HT-29 (cell line): ENCODE measurements around the gene NTF4. TPM values are rescaled to one million over a fixed set of nuclear protein-coding genes. Genes with fewer than 3 reads are reported as not detected.

Source experiments
- DNase-seq: peaks from one replicate; pipeline ENCODE4 v3.0.0-alpha.2; 2015; ENCODE audit warnings: low spot score
- total RNA-seq: library from RNA; depleted of rRNA; stranded (reverse); fragments of >200 nt; shearing (Covaris generic); gene quantifications from 2 replicates; pipeline ENCODE4 v1.2.3, GENCODE V29; 2014; rRNA removed

Gene NTF4, protein sequence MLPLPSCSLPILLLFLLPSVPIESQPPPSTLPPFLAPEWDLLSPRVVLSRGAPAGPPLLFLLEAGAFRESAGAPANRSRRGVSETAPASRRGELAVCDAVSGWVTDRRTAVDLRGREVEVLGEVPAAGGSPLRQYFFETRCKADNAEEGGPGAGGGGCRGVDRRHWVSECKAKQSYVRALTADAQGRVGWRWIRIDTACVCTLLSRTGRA
- total RNA-seq, result 0.29 TPM in 1 of 2 replicates, not detected in the other

DNA sequence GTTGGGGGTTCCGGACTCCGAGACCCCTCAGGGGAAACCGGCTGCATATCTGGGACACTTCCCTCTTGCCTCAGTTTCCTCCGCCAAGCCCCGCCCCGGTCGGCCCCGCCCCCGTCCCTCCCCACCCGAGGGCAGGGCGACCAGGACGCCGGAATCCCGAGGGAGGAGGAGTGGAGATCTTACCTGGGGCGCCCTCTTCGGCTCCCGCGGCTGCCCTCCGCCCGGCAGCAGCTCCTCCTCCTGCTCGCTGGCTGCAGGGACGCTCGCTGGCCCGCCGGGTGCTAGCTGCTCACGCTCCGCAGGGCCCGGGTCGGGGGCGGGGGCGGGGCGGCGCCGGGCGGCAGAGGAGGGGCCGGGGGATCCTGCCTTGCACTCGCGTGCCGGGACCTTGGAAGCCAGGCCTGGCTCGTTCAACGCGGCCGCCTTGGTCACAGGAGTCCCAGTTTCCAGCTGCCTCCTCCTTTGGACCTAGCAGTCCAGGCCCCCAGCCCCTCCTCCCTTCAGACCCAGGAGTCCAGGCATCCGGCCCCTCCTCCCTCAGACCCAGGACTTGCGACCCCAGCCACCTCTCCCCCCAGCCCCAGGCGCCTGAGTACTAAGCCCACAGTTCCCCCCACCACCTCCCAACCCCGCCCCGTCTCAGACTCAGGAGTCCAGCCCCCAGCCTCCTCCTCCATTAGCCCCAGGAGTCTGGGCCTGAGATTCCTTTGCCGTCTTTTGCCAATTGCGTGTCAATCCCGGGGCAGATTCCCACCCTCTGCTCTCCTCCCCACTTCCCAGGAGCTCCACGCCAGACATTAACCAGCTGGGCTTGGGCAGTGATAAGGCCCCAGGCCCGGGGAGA, at the start of gene NTF4:
Gene NTF4, minus strand, starts transcription at position 51 of the 844 bp plus-strand sequence. CDS start 2,821 bp downstream, outside the sequence.
- peak; percentile 32 for DNase-seq

DNA sequence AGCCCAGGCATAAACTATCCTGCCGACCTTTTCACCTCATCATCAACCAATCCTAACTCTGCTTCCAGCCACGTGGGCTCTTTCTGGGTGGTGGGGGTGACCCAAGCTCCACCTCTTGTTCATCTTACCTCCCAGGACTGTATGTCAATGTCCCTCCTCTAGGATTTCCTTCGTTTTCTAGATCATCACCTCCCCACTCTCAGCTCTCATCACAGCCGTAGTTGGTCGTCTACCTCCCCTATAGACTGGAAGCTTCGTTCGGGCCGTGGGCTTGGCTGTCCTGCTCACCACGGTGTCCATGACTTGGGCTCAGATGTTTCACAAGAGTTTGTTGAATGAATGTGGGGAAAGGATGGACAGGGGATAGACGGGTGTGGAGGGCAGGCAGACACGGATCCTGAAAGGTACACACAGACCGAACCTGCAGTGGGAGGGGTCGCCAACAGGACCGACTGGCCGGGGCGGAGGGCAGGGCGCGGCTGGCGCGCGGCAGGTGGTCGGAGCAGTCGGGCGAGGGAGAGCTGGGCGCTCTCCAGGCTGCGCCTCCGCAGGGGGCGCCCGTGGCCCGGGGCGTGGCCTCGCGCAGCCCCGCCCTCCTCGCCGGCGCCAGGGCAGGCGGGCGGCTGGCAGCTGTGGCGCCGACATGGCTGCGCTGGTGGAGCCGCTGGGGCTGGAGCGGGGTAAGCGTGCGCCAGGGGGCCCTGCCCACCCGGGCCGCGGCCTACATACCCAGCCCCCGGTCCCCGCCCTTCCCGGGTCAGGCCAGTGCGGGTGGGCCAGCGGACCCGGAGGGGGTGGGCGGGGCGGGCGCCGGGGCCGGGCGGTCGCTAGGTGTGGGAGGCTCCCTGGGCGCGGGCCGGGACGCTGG, 49.4 kb upstream of the NTF4 start, which contains the start of gene LIN7B:
Gene LIN7B, plus strand, starts transcription at position 609 of the 868 bp plus-strand sequence. Its CDS starts 35 bp downstream, at position 644.
- DNase-seq, result peak; percentile 89

DNA sequence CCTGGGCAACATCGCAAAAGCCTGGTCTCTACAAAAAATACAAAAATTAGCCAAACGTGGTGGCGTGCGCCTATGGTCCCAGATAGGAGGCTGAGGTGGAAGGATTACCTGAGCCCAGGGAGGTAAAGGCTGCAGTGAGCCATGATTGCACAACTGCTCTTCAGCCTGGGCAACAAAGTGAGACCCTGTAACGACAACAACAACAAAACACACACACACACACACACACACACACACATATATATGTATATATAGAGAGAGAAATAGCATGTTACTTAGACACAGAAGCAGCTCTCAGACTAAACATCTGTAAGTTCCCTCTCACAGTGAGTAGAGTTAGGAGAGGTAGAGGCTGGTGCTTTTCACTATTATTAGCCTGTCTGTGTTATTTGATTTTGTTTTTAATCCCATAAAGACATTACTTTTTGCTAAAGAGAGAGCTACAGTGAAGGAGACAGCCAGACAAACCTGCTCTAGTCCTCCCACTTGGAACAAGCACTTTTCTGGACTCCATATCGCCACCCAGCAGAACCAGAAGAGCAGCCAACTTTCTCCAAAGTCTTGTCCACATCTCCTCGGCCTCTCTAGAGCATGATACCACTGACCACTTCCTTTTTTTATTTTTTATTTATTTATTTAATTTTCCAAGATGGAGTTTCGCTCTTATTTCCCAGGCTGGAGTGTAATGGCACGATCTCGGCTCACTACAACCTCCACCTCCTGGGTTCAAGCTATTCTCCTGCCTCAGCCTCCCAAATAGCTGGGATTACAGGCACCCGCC, 46.8 kb upstream of the NTF4 start:
- DNase-seq, result no peak

DNA sequence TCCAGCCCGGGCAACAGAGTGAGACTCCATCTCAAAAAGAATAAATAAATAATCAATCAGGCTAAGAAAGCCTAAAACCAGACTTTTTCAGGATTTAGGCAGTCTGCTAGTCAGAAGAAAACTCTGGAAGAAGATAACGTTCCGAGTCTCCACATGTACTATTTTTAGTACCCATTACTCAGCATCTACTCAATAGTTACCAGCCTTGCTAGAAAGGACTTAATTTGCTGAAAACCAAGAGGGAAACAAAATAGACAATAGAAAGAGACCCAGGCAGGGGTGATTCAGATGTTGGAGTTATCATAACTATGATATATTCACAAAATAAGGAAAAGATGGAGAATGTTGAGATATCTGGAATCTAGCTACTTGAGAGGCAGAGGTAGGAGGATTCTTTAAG, 45.9 kb upstream of the NTF4 start:
- DNase-seq, result no peak

DNA sequence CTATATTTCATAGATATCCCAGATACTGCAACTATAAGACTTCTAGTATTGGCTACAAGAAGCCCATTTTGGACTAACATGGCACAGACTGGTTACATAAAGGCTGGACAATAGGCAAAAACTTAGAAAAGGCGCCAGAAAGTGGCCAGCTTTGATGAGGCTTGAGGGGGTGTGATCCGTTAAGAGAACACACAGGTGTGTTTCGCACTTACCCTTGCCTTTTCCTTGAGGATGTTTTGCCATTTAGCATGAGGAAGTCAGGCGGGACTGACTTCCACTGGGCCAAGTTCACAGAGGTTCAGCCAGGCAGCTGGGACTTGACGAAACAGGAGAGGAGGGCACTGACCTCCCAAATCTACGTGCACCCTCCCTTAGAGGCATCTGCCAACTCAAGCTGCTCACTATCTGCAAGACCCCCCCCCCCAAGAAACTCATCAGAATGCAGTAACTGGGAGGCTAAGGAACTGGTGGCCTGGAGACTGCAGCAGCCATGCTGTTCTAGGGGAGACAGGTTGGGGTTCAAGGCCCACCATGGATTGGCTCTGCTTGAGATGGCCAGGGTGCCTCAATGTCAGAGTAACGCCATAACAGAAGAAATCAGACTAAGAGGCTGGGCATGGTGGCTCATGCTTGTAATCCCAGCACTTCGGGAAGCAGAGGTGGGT, 45.1 kb upstream of the NTF4 start:
- DNase-seq, result no peak

DNA sequence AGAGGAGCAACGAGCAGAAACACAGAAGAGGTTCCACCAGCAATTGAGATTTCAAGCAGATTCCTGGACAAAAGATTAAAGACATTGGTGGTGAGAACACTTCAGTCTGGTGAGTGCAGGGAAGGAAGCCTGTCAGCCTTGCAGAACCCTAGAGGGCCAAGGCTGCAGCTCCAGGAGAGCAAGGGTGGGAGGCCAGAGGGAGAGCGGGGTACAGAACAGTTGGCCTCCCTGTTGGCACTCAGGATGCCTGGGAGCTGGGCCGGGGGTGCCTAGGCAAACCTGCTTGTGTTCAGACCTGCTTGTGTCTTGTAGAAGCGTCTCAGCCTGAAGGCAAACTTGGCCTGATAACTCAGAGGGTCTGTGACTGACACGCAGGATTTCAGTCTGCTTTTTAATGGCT, 44.4 kb upstream of the NTF4 start:
- DNase-seq, result no peak

DNA sequence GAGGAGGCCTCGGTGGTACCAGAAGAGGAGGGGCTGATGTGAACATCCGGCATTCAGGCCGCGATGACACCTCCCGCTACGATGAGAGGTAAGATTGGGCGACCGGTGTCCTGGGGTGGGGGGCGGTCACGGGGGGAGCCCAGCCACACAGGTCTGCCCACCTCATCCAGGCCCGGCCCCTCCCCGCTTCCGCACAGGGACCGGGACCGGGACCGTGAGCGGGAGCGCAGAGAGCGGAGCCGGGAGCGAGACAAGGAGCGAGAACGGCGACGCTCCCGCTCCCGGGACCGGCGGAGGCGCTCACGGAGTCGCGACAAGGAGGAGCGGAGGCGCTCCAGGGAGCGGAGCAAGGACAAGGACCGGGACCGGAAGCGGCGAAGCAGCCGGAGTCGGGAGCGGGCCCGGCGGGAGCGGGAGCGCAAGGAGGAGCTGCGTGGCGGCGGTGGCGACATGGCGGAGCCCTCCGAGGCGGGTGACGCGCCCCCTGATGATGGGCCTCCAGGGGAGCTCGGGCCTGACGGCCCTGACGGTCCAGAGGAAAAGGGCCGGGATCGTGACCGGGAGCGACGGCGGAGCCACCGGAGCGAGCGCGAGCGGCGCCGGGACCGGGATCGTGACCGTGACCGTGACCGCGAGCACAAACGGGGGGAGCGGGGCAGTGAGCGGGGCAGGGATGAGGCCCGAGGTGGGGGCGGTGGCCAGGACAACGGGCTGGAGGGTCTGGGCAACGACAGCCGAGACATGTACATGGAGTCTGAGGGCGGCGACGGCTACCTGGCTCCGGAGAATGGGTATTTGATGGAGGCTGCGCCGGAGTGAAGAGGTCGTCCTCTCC, 43.2 kb upstream of the NTF4 start:
- DNase-seq, result no peak

DNA sequence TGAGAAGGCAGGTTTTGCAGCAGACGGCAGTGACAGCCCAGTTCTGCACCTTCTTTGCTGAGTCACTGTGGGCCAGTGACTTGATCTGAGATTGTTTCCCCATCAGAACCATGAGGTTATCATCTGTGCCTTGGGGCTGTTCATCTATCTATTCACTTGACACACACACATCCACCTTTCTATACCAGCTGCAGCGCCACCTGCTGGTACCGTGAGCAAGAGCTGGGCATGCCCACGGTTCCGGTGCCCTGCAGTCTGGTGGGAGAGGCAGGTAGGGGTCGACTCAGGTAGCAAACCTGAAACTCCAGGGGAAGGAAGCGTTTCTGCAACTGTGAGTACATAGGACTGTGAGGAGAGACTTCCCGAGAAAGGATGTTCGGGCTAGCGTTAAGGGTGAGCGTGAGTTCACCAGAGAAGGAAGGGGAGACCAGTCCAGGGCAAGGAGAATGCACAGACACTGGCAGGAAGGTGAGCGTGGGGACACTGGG, 42.1 kb upstream of the NTF4 start:
- DNase-seq, result peak; percentile 83

DNA sequence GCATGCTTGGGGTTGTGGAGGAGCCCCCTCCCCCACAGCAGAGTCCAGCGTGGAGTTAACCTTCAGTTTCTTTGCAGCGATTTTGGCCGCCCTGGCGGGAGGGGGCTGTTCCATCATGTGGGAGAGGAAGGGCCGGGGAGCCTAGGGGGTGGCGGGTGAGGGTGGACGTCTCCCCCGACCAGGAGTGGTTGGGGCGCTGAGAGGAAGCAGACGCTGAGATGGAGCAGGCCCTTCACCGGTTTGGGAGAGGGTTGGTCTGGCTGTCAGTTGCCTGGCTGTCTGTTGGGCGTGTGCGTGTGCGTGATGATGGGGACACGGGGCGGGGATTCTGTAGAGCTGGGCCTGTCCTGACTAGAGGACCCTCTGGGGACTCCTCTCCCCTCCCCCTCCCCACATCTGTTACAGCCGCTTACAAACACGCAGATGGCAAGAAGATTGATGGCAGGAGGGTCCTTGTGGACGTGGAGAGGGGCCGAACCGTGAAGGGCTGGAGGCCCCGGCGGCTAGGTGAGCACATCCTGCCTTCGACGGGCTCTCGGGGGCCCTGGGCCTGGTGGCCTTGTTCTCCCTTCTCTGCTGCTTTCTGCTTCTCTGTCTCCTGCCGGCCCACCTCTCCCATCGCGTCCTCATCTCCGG, 39.7 kb upstream of the NTF4 start:
- DNase-seq, result no peak

DNA sequence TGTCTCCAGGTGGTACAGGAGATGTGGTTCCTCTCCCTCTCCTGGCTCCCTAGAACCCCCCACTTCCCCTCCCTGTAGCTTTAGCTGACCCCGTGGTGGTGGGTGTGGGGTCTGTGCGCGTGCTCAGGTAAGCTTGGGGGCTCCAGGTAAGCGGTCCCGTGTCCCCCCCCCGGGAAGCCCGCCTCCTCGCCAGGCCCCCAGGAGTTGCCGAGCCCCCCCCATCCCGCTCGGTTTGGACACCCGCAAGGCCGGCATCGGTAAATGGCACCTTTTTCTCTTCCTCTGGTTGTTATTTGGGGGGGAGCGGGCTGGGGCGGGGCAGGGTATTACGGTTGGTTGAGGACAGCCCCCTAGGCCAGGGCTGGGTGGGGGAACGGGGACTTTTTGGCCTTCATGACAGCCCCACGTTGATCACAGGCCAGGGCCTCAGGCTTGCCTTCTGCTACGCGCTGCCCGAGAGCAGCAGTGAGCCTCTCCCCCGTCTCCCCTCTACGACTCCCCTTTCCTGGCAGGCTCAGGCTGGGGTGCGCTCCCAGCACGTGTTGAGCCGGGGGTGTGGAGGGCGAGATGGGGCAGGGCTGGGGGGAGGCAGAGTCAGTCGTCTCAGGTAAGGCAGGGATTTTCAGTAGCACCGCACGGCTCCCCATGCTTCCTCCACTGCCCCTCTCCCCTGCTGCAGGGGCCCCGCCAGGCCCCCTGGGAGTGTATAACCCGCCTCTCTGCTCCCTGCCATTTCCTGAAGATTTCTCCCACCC, 38.9 kb upstream of the NTF4 start:
- no peak for DNase-seq

DNA sequence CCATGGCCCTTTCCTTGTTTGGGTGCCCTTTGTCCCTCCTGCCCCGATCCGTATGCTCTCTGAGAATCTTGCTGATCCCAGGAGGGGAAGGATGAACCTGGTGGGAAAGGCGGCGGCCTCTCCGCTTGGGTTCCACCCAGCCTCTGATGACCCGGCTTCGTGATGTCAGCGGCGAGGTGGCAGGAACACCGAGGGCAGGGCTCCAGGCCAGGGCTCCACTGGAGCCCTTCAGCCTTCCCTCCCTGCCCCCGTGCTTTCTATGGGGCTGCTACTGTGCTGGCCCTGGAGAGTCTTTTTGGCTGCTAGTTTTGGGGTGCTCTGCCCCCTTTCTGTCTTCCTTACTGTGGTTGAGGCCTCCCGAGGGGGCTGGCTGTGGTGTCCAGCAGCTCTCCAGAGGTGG, 37.7 kb upstream of the NTF4 start:
- no peak for DNase-seq

DNA sequence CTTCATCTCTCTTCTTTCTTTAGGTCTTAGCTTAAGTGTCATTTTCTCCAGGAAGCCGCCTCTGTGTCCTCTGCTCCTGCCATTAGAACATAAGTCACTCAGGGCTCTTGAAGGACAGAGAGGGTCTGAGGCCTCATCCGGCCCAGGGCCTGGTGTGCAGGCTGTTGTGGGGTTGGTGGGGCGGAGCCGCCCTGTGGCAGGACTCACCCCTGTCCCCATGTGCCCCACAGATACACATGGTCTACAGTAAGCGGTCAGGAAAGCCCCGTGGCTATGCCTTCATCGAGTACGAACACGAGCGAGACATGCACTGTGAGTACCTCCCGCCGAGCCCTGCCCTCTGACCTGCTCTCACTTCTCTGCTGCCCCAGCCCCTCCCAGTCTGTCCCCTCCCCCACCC, 36.5 kb upstream of the NTF4 start:
- no peak for DNase-seq

DNA sequence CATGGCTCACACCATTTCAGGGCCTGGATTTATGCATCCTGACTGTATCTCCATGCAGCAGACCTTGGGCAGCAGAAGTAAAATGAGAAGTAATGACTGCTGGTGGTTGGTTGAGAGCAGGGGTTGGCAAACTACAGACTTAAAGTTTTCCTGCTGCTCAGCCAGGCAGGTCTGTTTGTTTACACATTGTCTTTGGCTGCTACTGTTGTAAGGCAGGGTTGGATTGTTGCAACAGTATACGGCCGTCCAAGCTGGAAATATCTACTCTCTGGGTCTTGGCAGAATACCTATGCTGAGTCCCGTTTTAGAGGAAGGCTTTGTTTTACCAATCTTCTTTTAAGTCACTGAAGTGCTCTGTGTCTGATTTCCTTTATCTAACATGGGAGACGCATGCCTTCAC, 34.2 kb upstream of the NTF4 start:
- DNase-seq, result no peak

DNA sequence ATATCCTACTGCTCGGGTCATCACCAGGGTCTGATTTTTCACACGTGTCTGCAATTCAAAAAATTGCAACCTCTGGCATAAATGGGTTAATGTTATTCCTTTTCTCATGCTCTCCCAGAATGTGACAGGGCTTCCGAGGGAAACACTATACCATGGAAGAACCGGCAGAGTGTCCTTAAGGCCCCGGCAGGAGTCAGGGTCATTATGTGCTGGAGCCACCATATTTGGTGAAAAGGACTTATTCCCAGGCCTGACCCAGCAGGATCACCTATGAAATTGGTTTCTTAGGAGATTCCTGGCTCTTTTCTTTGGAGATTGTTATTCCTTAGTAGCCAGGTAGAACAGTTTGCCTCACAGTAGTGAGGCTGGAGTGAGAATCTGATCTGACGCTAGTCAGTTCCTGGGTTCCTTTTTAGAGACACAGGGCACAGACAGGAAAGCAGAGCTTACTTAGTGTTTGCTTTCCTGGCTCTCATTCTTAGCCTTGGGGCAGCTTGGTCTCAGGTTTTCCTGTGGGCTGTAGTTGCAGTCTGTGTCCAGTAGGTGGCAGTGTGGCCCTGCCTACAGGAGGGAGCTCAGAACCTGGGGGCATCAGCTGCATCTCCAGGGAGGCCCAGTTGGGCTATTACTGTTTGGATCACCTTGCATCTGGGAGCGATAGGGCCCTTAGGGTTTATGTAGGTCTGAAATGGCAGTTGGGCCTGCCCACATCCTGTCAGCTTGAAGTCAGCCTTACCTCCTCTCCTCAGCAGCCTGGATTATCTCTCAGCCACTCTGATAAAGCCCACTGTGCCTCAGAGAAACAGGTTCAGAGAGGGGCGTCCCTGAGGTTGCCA, 33.1 kb upstream of the NTF4 start:
- peak; percentile 94 for DNase-seq

DNA sequence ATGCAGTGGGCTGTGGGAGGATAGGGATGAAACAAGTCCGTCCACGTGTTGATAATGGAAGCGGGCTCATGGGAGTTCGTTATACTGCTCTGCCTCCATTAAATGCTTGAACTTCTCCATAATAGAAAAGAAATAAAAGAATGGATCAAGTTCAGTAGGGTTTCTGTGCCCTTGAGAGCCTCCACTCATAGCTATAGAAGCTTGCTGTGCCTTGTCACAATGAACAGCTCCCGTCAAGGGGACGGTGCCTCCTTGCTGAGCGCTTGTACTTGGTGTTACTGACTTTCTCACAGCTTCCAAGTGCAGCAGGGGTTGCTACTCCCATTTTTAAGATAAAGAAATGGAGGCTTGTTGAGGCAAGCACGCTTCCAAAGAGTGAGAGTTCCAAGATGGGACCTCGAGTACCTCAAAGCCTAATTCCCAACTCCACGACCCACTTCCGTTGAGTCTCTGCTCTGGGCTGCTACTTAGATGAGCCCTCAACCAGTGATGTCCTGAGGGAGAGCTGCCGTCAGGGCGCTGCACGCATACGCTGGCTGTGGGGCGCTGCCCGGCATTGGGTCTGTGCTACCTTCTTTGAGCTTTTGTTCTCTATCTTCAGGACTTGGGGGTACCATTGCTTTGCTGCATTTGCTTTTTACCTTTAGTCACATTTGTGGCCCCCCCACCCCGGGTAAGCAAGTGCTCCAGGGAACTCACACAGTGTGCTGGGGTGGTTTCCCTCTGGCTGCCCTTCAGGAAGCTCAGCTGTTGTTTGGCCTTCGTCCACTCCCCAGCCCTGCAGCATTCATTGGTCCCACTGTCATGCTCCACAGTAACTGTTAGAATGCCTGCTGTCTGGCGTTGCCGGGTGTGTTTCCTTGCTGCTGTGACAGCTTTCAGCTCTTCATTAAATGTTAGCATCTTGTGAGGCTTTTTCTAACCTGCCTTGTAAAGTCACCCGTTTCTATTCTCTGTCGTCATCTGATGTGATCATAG, 30.2 kb upstream of the NTF4 start:
- DNase-seq, result no peak

DNA sequence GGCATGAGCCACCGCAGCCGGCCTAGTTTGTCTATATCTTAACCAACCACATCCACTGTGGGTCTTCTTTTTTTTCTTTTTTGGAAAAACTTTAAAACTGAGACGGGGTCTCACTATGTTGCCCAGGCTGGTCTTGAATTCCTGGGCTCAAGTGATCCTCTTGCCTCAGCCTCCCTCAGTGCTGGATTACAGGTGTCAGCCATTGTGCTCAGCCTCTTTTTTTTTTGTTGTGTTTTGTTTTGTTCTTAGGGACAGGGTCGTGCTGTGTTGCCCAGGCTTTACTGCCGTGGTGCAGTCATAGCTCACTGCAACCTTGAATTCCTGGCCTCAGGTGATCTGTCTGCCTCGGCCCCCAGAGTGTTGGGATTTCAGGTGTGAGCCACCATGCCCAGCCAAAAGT, 28.1 kb upstream of the NTF4 start:
- no peak for DNase-seq
